RPMI7951 (cell line): ENCODE data around the gene DDR2. TPM values are rescaled to one million over a fixed set of nuclear protein-coding genes. Genes with fewer than 3 reads are reported as not detected.

Experiments used
- DNase-seq: peaks from one replicate; pipeline ENCODE4 v3.0.0-alpha.2; 2012; ENCODE audit warnings: low read depth
- total RNA-seq: library from RNA; depleted of rRNA; stranded (reverse); fragments of >200 nt; shearing (Covaris generic); gene quantifications from 2 replicates; pipeline ENCODE4 v1.2.3, GENCODE V29; 2014; rRNA removed

DDR2 gene
- total RNA-seq, 1 experiment from 2014 or later: 58.2 TPM

DNA sequence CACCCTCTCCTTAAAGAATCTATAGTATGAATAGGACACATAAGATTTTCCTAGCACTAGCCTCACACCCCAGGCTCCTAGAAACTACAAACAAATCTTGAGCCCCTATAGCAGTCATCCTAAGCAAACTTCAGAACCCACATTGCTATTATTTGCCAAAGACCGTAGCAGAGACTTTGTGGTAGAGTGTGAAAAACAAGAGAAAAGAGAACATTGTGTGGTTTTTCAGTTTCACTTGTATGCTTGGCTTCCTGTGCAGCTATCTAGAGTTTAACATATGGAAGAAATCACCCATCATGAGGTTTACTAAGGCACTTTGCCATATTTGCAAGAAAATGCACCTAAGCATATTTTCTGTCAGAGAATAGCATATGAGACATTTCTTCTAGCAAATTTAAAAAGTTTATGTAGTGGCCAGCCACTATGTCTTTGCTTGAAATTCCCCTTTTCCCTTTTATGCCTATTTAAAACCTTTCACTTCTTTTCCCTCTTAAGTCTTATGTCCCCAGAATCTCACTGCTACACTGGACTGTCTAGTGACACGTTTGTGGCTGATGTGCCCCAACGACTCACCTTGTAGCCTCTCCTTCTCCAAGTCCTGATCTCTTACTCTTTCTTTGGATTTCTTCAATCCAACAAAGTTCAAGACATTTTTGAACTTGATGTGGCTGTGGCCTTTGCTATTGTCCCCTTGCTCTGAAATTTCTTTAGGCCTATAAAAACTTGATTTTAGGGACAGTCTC is 203.1 kb downstream of the DDR2 start:
- no peak for DNase-seq

Other genes with a start within 250 kb of the DDR2 start
- 0.10 and 0.12 TPM in 2 replicates for gene SH2D1B, start 220.3 kb upstream of the DDR2 start, total RNA-seq
- gene UHMK1, start 134.6 kb upstream of the DDR2 start, total RNA-seq: 60.0 and 61.0 TPM in 2 replicates
- 74.6 and 79.7 TPM in 2 replicates for gene UAP1, start 70.7 kb upstream of the DDR2 start, total RNA-seq
- 13.3 and 14.4 TPM in 2 replicates for gene HSD17B7, start 158.2 kb downstream of the DDR2 start, total RNA-seq
- 0.12 and 0.29 TPM in 2 replicates for gene CCDC190, start 228.7 kb downstream of the DDR2 start, total RNA-seq